ENCODE results near the gene CCDC18. TPM values are rescaled to one million over a fixed set of nuclear protein-coding genes. Genes with fewer than 3 reads are reported as not detected.

The CCDC18 gene
- total RNA-seq, 3 donors from 2014 or later = 4.1 to 10.5 (median 9.4) TPM

GRCh38 chr1:93323185-93323820 lies 142.8 kb downstream of the CCDC18 start:
- H3K27ac ChIP-seq = no peak overlapping the region
- H3K9me3 ChIP-seq = no peaks in the 10 kb centered on the region
- no peaks in the 10 kb centered on the region for H3K27me3 ChIP-seq
- intact Hi-C loops (cut with DNase I; ENCODE audit: low total_unique reads) = no loop called here
- H3K36me3 ChIP-seq = no peaks in the 10 kb centered on the region
- TF ChIP-seq CTCF (IDR thresholded peaks at IDR 0.05) = no peak
- no peak for TF ChIP-seq POLR2A (IDR thresholded peaks at IDR 0.05)
- no peak for TF ChIP-seq POLR2AphosphoS5 (IDR thresholded peaks at IDR 0.05)
- DNase-seq (ENCODE audit: low spot score in 2 of 2) = no peak
- no peak overlapping the region for H3K4me3 ChIP-seq
- H3K4me1 ChIP-seq = peaks cover 0 to 4% of the 10 kb centered on the region in 2 donors

- H3K4me3 ChIP-seq = no peak overlapping the region
- H3K4me1 ChIP-seq = peaks cover 0 to 4% of the 10 kb centered on the region in 2 donors
- no peaks in the 10 kb centered on the region for H3K27me3 ChIP-seq
- H3K27ac ChIP-seq = no peak overlapping the region
- no peak for TF ChIP-seq CTCF (IDR thresholded peaks at IDR 0.05)
- H3K36me3 ChIP-seq = no peaks in the 10 kb centered on the region
- H3K9me3 ChIP-seq = no peaks in the 10 kb centered on the region
- intact Hi-C loops (cut with DNase I; ENCODE audit: low total_unique reads) = no loop called here
- no peak for DNase-seq (ENCODE audit: low spot score in 2 of 2)
Observed at GRCh38 chr1:93324486-93325464, 144.3 kb downstream of the CCDC18 start.

Other genes starting within 250 kb of the CCDC18 start
- 10 to 100 TPM; 12.1 to 14.7 (median 14.4) TPM for gene DIPK1A, start 219.3 kb upstream of the CCDC18 start, total RNA-seq
- gene MTF2, start 101.4 kb upstream of the CCDC18 start, total RNA-seq = 10 to 100 TPM; 11.0 to 37.9 (median 32.1) TPM
- 10 to 100 TPM; 89.1 to 98.3 (median 97.0) TPM for gene TMED5, start 311 bp upstream of the CCDC18 start, total RNA-seq
- 10 to 100 TPM; 23.6 to 33.1 (median 31.0) TPM for gene DR1, start 165.2 kb downstream of the CCDC18 start, total RNA-seq